ENCODE results near the gene RLIM.
A peak's percentile ranks its signal among the peaks of the same experiment; 100 is the strongest.
"Not testable (repeated sequence)": the region's sequence is repeated elsewhere in the genome, so short reads cannot be mapped to it uniquely, and the experiment has no call there.

RLIM gene, protein sequence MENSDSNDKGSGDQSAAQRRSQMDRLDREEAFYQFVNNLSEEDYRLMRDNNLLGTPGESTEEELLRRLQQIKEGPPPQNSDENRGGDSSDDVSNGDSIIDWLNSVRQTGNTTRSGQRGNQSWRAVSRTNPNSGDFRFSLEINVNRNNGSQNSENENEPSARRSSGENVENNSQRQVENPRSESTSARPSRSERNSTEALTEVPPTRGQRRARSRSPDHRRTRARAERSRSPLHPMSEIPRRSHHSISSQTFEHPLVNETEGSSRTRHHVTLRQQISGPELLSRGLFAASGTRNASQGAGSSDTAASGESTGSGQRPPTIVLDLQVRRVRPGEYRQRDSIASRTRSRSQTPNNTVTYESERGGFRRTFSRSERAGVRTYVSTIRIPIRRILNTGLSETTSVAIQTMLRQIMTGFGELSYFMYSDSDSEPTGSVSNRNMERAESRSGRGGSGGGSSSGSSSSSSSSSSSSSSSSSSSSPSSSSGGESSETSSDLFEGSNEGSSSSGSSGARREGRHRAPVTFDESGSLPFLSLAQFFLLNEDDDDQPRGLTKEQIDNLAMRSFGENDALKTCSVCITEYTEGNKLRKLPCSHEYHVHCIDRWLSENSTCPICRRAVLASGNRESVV

DNA sequence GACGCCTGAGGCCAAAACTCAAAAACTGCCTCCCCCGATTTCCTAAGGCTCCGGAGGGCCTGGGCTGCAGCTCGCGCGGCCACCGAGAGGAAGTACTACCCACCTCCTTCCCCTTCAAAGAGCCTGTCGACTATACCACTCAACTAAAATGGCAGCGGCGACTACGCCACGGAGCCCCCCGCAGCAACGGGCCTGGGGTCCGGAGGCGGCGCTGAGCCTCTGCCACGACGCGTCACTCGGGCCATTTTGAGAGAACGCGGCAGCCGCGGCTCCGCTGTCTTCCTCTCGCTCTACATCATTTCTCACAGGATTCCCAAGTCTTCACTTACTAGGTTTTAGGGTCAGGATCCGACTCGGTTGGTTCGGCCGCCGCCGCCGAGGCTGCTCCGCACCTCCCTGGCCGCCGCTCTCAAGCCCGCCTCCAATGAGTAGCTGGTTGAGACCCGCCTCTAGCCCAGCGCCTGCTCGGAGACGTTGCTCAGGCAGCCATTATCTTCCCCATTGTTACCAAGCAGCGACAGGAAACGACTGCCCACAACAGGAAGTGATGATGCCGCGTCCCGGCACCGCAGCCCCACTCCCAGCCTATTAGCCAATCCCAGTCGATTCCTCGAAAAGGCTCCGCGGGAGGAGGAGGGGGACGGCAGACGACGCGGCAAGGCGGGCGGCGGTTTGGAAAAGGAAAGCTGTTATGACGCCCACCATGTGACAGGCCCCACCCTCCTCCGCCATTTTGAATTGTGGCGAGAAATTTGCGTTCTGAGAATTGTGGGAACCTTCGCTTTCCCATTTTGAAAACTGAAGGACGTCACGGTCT is at the start of gene RLIM:
TSS of gene RLIM (minus strand) at position 532 of the 817 bp plus-strand sequence. CDS start 18,647 bp downstream, outside the sequence.
- peak; percentile 94 for DNase-seq

DNA sequence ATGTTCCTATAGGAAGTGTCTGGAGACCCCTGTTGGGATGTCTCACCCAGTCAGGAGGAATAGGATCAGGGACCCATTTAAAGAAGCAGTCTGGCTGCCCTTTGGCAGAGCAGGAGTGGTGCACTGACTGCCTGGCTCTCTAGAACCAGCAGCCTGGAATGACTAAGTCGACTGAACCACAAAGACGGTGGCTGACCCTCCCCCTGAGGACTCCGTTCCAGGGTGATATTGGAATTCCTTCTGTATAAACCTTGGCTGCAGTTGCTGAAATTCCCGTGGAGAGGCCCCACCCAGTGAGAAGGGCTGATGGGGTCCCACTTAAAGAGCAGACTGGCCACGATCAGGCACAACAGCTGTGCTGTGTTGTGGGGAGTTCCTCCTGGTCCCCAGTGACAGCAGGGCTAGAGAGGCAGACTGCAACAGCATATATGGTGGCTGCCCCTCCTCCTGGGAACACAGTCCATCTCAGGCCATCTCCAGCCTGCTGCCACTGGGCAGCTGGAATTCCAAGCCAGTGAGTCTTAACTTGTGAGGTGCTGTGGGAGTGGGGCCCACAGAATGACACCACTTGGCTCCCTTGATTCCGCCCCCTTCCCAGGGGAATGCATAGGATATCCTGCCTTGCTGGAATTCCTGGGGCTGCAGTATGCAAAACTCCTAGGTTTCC is 41.8 kb upstream of the RLIM start:
- DNase-seq, result no peak

DNA sequence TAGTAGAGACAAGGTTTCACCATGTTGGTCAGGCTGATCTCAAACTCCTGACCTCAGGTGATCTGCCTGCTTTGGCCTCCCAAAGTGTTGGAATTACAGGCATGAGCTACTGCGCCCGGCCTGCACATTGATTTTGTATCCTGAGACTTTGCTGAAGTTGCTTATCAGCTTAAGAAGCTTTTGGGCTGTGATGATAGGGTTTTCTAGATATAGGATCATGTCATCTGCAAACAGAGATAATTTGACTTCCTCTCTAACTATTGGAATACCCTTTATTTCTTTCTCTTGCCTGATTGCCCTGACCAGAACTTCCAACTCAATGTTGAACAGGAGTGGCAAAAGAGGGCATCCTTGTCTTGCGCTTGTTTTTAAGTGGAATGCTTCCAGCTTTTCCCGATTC is 40.5 kb upstream of the RLIM start:
- DNase-seq, result not testable (repeated sequence)

DNA sequence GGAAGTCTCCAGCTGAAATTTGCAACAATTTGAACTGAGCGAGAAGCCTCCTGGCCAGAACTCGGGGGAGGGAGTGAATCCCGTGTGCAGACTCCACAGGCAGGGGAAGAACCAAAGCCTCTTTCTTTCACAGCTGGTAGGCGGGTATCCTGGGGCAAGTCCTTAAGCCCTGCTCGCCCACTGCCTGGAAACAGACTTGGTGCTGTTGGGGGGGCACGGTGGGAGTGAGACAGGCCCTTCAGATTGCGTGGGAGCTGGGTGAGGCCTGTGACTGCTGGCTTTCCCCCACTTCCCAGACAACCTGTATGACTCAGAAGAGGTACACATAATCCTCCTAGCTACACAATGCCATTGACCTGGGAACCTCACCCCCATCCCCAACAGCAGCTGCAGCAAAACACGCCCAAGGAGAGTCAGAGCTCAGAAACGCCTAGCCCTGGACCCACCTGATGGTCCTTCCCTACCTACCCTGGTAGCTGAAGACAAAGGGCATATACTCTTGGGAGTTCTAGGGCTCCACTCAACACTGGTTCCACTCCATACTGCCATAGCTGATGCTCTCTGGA is 22.4 kb upstream of the RLIM start:
- DNase-seq, result no peak

DNA sequence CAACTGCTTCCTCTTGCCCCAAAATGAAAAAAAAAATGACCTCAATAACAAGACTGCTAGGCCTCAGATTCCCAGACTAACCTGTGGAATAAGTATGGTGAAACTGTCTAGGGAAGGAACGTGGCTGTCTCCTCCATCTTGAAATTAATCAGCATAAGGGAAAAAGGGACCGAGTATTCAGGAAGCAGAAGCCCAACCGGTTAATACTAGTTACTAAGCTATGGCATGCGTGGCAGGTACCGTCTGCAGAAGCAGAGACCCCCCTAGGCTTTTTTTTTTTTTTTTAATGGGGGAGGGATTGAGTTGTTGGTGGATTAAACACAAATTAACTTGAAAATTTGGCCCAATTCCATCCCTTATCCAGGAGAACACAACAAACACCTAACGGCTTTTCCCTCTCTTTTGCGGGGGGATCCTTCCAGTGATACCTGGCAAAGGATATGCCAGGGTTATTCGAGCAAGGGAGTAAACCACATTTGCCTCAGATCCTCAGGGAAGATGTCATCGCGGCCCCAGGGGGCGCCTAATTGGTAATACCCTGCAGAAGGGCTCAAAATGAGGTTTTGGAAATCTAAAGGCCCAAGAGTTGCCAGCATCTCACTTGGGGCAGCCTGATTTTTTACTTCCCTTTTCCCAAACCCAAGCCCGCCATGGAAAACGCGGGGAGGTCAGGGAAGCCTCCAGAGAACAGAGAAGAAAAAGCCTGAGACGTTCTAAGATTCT is 893 bp downstream of the RLIM start:
- DNase-seq, result no peak

DNA sequence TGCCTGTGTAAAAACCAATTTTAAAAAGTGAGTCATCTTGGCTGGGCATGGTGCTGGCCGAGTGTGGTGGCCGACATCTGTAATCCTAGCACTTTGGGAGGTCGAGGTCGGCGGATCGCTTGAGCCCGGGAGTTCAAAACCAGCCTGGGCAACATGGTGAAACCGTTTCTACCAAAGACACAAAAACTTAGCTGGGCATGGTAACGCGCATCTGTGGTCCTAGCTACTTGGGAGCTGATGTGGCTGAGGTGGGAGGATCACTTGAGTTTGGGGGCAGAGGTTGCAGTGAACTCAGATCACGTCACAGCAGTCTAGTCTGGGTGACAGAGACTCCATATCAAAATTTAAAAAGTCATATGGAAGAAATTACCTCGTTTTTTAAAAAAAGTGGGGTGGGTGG is 7.6 kb downstream of the RLIM start:
- DNase-seq, result no peak

DNA sequence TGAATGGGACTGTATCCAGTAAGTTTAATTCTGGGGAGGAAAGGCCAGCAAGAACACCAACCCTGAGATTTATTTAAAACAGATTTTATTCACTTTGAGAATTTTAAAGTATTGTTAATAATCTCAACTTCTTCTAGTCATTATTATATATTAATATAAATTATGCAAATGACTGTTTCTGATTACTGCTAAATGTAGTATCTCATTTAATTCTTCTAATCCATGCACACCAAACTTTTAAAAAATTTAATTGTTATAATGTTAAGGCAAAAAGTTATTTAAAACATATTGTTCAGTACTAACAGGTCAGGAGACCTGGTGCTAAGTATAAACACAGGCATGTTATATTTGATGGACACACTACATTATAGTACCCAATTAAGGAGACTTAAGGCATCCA is 8.1 kb downstream of the RLIM start:
- DNase-seq, result no peak

DNA sequence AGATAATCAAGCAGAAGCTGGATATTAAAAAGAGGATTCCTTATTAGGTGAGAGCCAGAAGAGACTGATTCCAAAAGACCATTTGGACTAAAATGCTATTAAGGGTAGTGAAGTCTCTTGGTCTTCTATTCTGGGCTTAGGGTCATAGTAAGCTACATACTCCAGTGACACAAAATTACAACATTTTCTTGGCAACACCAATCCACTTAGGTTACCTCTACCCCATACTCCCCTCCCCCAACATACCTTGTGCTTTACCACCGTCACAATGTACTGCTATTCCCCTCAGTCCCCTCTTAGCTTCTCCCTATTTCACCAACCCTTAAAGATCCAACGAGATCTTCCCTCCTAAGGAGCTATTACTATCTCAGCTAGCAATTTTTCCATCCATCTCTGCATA is 11.4 kb downstream of the RLIM start:
- no peak for DNase-seq

DNA sequence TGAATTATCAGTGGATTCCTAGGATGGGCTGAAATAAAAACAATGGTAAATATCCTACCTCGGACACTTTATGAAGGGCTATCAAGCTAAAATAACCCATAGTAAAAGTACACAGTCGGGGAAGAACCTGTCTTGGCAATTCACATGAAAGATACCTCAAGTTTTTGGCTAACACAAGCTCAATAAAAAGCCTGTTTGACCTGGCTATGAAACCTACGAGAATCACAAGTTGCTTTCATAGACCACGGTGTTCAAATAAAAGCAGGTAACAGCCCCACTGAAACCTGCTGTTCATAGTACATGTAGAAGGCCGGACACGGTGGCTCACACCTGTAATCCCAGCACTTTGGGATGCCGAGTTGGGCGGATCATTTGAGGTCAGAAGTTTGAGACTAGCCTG is 12.3 kb downstream of the RLIM start:
- DNase-seq, result no peak

DNA sequence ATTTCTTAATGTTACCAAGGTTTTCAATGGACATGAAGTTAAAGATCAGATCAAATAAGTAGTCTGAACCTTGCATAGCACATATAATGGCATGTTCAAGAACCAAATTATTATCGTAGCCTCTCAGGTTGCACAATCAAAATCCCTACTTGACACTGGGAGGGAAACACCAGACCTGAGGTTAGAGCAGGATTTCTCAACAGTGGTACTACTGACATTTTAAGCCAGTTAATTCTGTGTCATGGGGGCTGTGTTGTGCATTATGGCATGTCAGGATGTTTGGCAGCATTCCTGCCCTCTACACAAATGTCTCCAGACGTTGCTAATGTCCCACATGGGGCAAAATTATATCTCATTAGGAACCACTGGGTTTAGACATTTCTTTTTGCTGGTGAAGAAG is 20.8 kb downstream of the RLIM start:
- DNase-seq, result no peak

DNA sequence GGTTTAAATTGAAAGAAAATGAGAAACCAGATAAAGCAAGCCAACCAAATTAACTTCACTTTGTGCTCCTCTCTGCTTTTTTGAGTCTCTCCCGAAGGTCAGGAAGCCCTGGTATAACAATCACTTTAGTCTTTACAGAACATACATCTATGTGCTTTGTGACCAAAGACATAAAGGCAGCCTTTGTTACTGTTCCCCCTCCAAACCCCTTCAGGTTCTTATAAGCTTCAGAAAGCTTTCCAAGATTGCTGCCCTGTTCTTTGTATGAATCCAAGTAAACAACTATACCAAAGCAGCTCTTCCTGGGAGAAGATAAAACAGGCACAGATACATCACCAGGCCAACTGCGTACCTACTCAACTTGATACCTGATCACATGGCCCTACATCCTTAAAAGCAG is 28.7 kb downstream of the RLIM start:
- no peak for DNase-seq

DNA sequence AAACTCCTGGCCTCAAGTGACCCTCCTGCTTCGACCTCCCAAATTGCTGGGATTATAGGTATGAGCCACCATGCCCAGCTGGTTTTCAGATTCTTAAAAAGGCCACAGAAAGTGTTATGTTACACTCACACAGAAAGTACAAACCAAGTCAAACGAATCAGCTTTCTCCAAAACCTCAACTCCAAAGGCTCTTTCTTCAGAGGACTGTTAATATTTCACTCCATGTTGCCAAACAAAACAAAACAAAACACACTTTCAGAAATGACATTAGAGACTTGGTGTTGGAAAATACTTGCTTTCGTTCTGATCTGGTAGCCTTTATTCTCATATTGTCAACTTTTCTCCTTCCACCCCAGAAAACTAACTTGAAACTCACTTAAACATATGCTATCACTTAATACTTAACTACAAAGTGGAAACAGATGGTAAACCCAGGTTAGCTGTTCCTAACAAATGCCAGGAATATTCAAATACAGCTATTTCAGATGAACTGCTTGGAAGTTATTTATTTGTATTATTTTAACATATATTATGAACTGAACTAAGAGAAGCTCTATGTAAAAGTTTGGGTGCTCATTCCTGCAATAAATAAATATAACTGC is 34.7 kb downstream of the RLIM start:
- no peak for DNase-seq

DNA sequence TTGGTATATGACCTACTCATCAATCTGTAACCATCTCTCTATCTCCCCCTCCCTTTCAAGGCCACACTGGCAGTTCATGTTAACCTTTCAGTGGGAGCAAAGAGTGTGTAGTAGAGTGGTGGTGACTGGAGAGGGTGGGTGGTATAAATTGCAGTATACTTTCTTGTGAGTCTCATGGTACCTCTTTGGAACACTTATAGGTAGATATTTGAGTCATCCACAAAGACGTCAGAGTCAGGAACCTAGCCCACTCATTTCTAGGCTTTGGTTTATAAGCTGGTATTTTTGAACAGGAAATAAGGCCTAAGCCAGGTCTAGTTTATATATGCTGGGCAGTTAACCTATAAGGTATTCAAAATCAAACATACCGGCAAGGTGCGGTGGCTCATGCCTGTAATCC is 36.3 kb downstream of the RLIM start:
- no peak for DNase-seq

DNA sequence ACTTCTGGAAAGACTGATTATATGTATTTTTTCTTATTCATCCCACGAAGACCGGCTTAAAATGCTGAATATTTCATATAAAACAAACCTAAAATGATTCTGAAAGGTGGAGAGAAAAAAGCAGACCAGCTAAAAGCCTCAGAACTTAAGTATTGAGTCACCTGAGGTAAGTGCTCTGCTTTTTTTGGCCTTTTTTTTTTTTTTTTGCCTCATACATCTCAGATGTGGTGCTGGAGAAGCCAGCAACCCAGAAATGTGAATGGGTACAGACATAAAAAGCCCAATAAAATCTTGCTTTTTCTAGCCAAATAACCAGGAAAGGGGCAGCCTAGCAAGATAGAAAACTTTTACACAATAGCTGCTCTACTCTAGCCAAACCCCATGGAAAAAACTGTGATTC is 57.0 kb downstream of the RLIM start:
- DNase-seq, result no peak

DNA sequence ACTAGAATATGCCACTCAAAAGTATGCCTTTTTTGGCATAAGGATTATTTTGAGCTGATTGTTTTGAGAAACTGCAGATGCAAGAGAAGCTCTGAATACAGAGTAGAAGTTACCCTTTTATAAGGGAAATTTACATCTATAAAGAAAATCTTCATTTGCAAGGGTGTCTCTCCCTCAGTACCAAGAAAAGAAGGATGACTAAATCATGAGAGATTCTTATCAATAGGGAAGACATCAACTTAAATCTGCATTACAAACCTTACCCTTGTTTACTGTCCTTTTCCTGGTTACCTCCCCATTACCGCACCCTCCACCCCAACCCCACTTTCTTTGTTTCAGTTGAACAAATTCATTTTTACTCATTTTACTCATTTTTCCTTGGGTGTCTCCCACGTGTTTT is 62.5 kb downstream of the RLIM start:
- DNase-seq, result no peak

DNA sequence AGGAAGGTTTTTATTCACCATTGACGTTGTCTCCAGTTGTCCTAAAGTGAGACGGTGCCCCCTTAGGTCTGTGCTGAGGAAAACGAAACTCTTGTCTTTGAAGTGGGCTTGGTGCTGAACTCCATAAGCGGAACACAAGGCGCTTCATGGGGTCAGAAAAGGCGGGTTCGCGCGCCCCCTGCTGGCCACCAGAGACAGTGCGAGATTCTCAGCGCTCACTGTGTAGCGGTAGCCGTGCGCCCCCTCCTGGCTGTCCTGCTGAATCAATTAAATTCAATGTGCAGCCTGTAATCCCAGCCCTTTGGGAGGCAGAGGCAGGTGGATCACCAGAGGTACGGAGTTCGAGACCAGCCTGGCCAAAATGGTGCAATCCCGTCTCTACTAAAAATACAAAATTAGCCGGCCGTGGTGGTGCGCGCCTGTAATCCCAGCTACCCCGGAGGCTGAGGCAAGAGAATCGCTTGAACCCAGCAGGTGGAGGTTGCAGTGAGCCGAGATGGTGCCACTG is 64.1 kb downstream of the RLIM start:
- peak; percentile 75 for DNase-seq

DNA sequence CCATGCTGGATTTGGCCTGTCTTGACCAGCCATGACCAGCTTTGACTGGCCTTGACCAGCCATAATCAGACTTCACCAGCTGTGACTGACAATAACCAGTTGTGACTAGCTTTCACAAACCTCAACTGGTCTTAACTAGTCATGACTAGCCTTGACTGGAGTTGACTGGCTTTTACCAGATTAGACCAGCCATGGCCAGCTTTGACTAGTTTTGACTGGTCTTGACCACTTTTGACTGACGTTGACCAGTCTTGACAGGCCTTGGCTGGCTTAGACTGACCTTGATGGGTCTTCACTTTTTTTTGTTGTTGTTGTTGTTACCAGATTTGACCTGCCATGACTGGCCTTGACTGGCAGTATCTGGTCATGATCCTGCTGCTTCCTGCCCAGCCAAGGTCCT is 67.4 kb downstream of the RLIM start:
- no peak for DNase-seq

DNA sequence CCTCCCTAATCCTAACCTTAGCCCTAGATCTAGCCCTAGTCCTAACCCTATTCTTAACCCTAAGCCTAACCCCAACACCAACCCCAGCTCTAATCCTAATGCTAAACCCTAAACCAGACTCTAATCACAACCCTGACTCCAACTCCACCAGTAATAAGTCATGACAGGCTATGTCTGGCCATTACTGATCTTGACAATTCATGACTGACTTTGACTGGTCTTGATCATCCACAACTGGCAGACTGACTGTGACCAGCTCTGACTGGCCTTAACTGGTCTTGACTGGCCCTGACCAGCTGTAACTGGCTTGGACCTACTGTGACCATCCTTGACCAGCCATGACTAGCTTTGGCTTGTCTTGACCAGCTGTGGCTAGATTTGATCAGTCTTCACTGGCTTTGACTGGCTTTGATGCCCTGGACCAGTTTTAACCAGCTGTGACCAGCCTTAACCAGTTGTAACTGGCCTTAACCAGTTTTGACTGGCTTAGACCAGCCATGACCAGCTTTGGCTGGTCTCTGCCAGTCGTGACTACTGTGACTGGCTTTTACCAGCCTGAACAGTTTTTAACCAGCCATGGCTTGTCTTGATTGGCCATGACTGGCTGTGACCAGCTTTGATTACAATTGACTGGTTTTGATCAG is 68.4 kb downstream of the RLIM start:
- no peak for DNase-seq

DNA sequence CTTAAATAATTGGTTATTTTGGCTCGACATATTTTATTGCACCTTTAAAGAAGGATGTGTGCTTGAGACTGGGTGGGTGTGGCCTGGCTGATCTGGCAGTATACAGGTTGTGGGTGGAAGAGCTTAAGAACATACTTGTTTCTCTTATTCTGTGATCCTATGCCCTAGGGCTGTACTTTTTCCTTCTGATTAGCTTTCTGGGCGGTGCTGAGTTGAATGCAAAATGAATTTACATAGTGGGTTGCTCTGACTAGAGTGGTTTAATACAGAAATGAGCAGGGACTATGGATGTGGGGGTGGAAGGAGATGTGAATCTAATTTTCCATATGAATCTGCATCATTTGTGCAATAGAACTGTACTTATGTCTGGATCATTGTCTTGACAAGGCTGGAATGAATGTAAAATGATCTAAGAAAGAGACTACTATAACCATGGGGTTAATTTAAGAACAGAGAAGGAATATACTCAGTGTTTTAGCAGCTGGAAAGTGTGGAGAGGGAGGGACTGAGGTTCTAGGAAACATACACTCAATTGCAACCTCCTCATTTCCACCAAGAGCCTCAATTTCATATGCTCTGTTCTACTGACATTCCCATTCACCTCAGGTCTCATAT is 73.7 kb downstream of the RLIM start:
- no peak for DNase-seq

DNA sequence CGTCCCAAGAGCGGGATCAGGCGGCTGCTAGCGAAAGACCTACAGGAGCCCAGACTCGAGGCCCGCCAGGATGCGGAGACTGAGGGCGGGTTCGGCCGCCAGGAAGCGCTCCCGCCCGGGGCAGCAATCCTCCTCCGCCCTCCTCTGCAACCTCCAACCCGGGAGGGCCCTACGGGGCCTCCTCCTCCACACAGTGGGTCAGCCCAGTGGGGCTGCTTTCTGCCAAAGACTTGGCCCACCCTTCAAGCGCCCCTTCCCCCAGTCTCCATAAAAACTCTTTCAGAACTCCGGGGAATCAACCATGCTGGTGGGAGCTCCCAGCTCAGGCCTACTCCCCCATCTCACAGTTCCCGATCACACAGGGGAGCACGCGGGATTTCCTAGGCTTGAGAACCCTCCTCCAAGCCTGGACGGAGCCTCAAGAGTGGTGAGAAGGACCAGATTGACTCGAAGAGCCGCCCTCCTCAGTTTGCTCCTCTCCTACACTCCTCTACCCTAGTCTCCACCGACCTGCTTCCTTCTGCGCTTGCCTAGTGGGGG is 77.5 kb downstream of the RLIM start:
- no peak for DNase-seq
